IMR-90 (cell line): ENCODE results near the gene DYNLT3. TPM values are rescaled to one million over a fixed set of nuclear protein-coding genes. Genes with fewer than 3 reads are reported as not detected.

ENCODE experiments used
- ATAC-seq: fragments of 200-7000 bp; cut with Tn5 transposase; 2 replicates; pipeline ENCODE4 v1.9.1; 2020; ENCODE audit warnings: low read depth, mild to moderate bottlenecking, moderate library complexity
- BruUV-seq: library from RNA; stranded (reverse); fragments of 400-500 nt; replicated peaks from 2 replicates; lab custom pipeline; 2021; lab: Mats Ljungman, UMichigan
- CTCF ChIA-PET: fragments of 300-600 bp; formaldehyde crosslinking; extraction: SDS; loops from one replicate; lab custom pipeline; 2021; ENCODE audit warnings: antibody characterized with exemption; lab: Yijun Ruan, JAX
- POLR2A ChIA-PET: fragments of 300-600 bp; sonication (Branson Sonifier 250); formaldehyde crosslinking; loops from one replicate; lab custom pipeline; 2022; ENCODE audit warnings: antibody characterized with exemption; ENCODE audit not compliant: unreplicated experiment; lab: Charles Lee
- DNase-seq: peaks from one replicate; pipeline ENCODE4 v3.0.0; 2013
- H2AFZ ChIP-seq: replicated peaks from 2 replicates; pipeline ENCODE3; 2013; ENCODE audit warnings: low read length, mild to moderate bottlenecking; ENCODE audit not compliant: poor library complexity
- H2AK5ac ChIP-seq: 2 replicates; pipeline ENCODE4 v1.6.1; 2013; ENCODE audit warnings: low read depth, low read length, inconsistent platforms
- H2AK9ac ChIP-seq: replicated peaks from 2 replicates; pipeline ENCODE3; 2013; ENCODE audit warnings: mild to moderate bottlenecking, low read depth, low read length, moderate library complexity; ENCODE audit not compliant: poor library complexity
- H2BK120ac ChIP-seq: 2 replicates; pipeline ENCODE4 v1.6.1; 2013; ENCODE audit warnings: low read depth, low read length, inconsistent platforms
- H2BK15ac ChIP-seq: 3 replicates; pipeline ENCODE4 v1.6.1; 2013; ENCODE audit warnings: low read depth, low read length, inconsistent platforms
- H2BK20ac ChIP-seq: 2 replicates; pipeline ENCODE4 v1.6.1; 2013; ENCODE audit warnings: low read depth, mild to moderate bottlenecking, inconsistent platforms, low read length, moderate library complexity
- H2BK5ac ChIP-seq: 2 replicates; pipeline ENCODE4 v1.6.1; 2013; ENCODE audit warnings: mild to moderate bottlenecking, low read depth, low read length, inconsistent platforms; ENCODE audit not compliant: poor library complexity, severe bottlenecking
- H3K14ac ChIP-seq: replicated peaks from 2 replicates; pipeline ENCODE4 v1.6.1; 2013; ENCODE audit warnings: low read depth, low read length, inconsistent platforms
- H3K18ac ChIP-seq: 2 replicates; pipeline ENCODE4 v1.6.1; 2013; ENCODE audit warnings: low read depth, low read length, control low read depth
- H3K23ac ChIP-seq: 2 replicates; pipeline ENCODE4 v1.6.1; 2013; ENCODE audit warnings: low read depth, low read length, inconsistent platforms
- H3K27ac ChIP-seq: 2 replicates; pipeline ENCODE4 v1.5.1; 2013; ENCODE audit warnings: mild to moderate bottlenecking, control low read depth, low read length; ENCODE audit not compliant: insufficient read depth
- H3K27me3 ChIP-seq: 2 replicates; pipeline ENCODE4 v1.6.1; 2013; ENCODE audit warnings: low read length; ENCODE audit not compliant: control insufficient read depth, insufficient read depth
- H3K36me3 ChIP-seq: 2 replicates; pipeline ENCODE4 v1.6.1; 2013; ENCODE audit warnings: low read length, mixed read lengths; ENCODE audit not compliant: control insufficient read depth, insufficient read depth
- H3K4ac ChIP-seq: 2 replicates; pipeline ENCODE4 v1.6.1; 2013; ENCODE audit warnings: low read depth, low read length, inconsistent platforms
- H3K4me1 ChIP-seq: 2 replicates; pipeline ENCODE4 v1.6.1; 2013; ENCODE audit warnings: low read length, mixed read lengths; ENCODE audit not compliant: control insufficient read depth, insufficient read depth
- H3K4me2 ChIP-seq: 2 replicates; pipeline ENCODE4 v1.6.1; 2013; ENCODE audit warnings: low read depth, mild to moderate bottlenecking, control low read depth, low read length, moderate library complexity
- H3K4me3 ChIP-seq: 2 replicates; pipeline ENCODE4 v1.5.1; 2013; ENCODE audit warnings: low read depth, mild to moderate bottlenecking, control low read depth, low read length, moderate library complexity; ENCODE audit not compliant: insufficient read depth
- H3K56ac ChIP-seq: 2 replicates; pipeline ENCODE4 v1.6.1; 2013; ENCODE audit warnings: low read length, inconsistent platforms; ENCODE audit not compliant: insufficient read depth; ENCODE audit errors: extremely low read depth
- H3K79me1 ChIP-seq, 2 experiments: 2 replicates each; pipeline ENCODE4 v1.6.1; 2013; ENCODE audit warnings: low read length in 2 of 2, inconsistent platforms in 1 of 2, low read depth in 1 of 2
- H3K9ac ChIP-seq: 2 replicates; pipeline ENCODE4 v1.6.1; 2013; ENCODE audit warnings: low read depth, low read length, control low read depth
- H3K9me1 ChIP-seq: 2 replicates; pipeline ENCODE4 v1.6.1; 2013; ENCODE audit warnings: low read length, inconsistent platforms; ENCODE audit not compliant: insufficient read depth
- H3K9me3 ChIP-seq: 2 replicates; pipeline ENCODE4 v1.6.1; 2013; ENCODE audit warnings: low read length; ENCODE audit not compliant: control insufficient read depth, insufficient read depth
- H4K20me1 ChIP-seq: 2 replicates; pipeline ENCODE4 v1.6.1; 2013; ENCODE audit warnings: low read length, inconsistent platforms; ENCODE audit not compliant: insufficient read depth
- H4K5ac ChIP-seq: 2 replicates; pipeline ENCODE4 v1.6.1; 2013; ENCODE audit warnings: mild to moderate bottlenecking, low read depth, low read length, control low read depth
- H4K8ac ChIP-seq, 2 experiments: 2 replicates each; pipeline ENCODE4 v1.6.1; 2013; ENCODE audit warnings: low read depth in 2 of 2, low read length in 2 of 2, control low read depth in 1 of 2, inconsistent platforms in 1 of 2
- H4K91ac ChIP-seq: 2 replicates; pipeline ENCODE4 v1.6.1; 2013; ENCODE audit warnings: low read depth, low read length, inconsistent platforms; ENCODE audit not compliant: insufficient read depth
- BHLHE40 ChIP-seq: fragments of 150-350 bp; IDR thresholded peaks from 2 replicates; pipeline ENCODE4 v1.6.1; 2016; ENCODE audit warnings: mild to moderate bottlenecking, low read depth, low read length
- CEBPB ChIP-seq: IDR thresholded peaks from 2 replicates; pipeline ENCODE4 v1.6.1; 2012; ENCODE audit warnings: low read depth, low read length, improper control_type of control experiment
- CTCF ChIP-seq: conservative IDR thresholded peaks from 2 replicates; pipeline ENCODE4 v1.5.1; 2012; ENCODE audit warnings: mild to moderate bottlenecking, low read depth, low read length, improper control_type of control experiment
- ELK1 ChIP-seq: fragments of 150-350 bp; IDR thresholded peaks from 2 replicates; pipeline ENCODE4 v1.6.1; 2016; ENCODE audit warnings: low read depth, mild to moderate bottlenecking, low read length, moderate library complexity, borderline replicate concordance
- FOS ChIP-seq: fragments of 150-350 bp; IDR thresholded peaks from 2 replicates; pipeline ENCODE4 v1.6.1; 2016; ENCODE audit warnings: low read depth, low read length
- MAFK ChIP-seq: IDR thresholded peaks from 2 replicates; pipeline ENCODE4 v1.6.1; 2012; ENCODE audit warnings: low read depth, low read length, improper control_type of control experiment
- MAZ ChIP-seq: IDR thresholded peaks from 2 replicates; pipeline ENCODE4 v1.6.1; 2012; ENCODE audit warnings: low read depth, mild to moderate bottlenecking, low read length, improper control_type of control experiment, moderate library complexity, borderline replicate concordance
- RAD21 ChIP-seq: IDR thresholded peaks from 2 replicates; pipeline ENCODE4 v1.6.1; 2012; ENCODE audit warnings: low read length, improper control_type of control experiment
- RCOR1 ChIP-seq: IDR thresholded peaks from 2 replicates; pipeline ENCODE4 v1.6.1; 2012; ENCODE audit warnings: mild to moderate bottlenecking, low read length, improper control_type of control experiment; ENCODE audit not compliant: insufficient replicate concordance
- RFX5 ChIP-seq: IDR thresholded peaks from 2 replicates; pipeline ENCODE4 v1.8.0; 2012; ENCODE audit warnings: low read depth, mild to moderate bottlenecking, low read length, moderate library complexity
- SMC3 ChIP-seq: fragments of 150-350 bp; IDR thresholded peaks from 2 replicates; pipeline ENCODE4 v1.6.1; 2016; ENCODE audit warnings: low read depth, mild to moderate bottlenecking, antibody characterized with exemption, low read length, moderate library complexity
- WGBS, 2 experiments: methylation state at CpG; one replicate each; pipeline versions ENCODE4 v1.1.5 to v1.1.7; 2013; ENCODE audit warnings: missing lambda C conversion rate in 2 of 2; ENCODE audit not compliant: insufficient read length in 1 of 2; ENCODE audit errors: extremely low coverage in 2 of 2; 5-methylcytosine and 5-hydroxymethylcytosine counted together
- dilution Hi-C: fragments of 300-500 bp; cut with HindIII; formaldehyde crosslinking; loops from one replicate; pipeline ENCODE4 v1.14.3; 2018; ENCODE audit warnings: low sequenced_read_pairs; ENCODE audit not compliant: unreplicated experiment
- in situ Hi-C: fragments of 300-500 bp; cut with MboI; formaldehyde crosslinking; loops from 3 replicates; pipeline ENCODE4 v1.14.3; 2019; ENCODE audit warnings: low sequenced_read_pairs, inconsistent platforms, mixed read lengths
- intact Hi-C: fragments of 100-400 bp; cut with micrococcal nuclease; formaldehyde crosslinking; loops from 2 replicates; pipeline ENCODE4 v1.10.0; 2022
- polyA plus RNA-seq, 3 experiments: library from polyadenylated mRNA; depleted of rRNA; stranded (reverse); fragments of >200 nt; gene quantifications; 2 replicates each; pipeline ENCODE4 v1.2.3, GENCODE V29; 2012; ENCODE audit warnings: low replicate concordance in 1 of 3
- total RNA-seq: library from RNA; depleted of rRNA; stranded (reverse); fragments of >200 nt; gene quantifications from 2 replicates; pipeline ENCODE4 v1.2.3, GENCODE V29; 2012

Gene DYNLT3
- total and polyA plus RNA-seq, 2 of the 4 experiments (the other 2 are of a cell fraction), result 15.7 to 18.8 TPM

- Histone ChIP-seq H3K4me1 (no peaks in the 10 kb centered on the region), H3K79me1 (no peaks in the 10 kb centered on the region), H4K8ac (no peak overlapping the region), H3K23ac (no peak overlapping the region), H2AK5ac (no peak overlapping the region), H2AFZ (no peak overlapping the region), H3K9ac (no peak overlapping the region), H3K4ac (no peak overlapping the region), H2BK15ac (no peak overlapping the region), H3K9me1 (no peaks in the 10 kb centered on the region), H2BK120ac (no peak overlapping the region), H2AK9ac (no peak overlapping the region), H3K4me3 (no peak overlapping the region), H4K91ac (no peak overlapping the region), H4K5ac (no peak overlapping the region), H2BK20ac (no peak overlapping the region), H3K18ac (no peak overlapping the region), H3K14ac (no peak overlapping the region), H3K9me3 (no peaks in the 10 kb centered on the region), H3K36me3 (no peaks in the 10 kb centered on the region), H3K4me2 (no peak overlapping the region), H3K27ac (no peak overlapping the region), H3K56ac (no peak overlapping the region), H4K20me1 (no peaks in the 10 kb centered on the region), H3K27me3 (peaks cover 7% of the 10 kb centered on the region), H2BK5ac (no peak overlapping the region)
- DNase-seq (no peak), ATAC-seq (no peak)
- TF ChIP-seq ELK1, result no peak
- no peak for TF ChIP-seq MAZ
- TF ChIP-seq MAFK, result no peak
- TF ChIP-seq CEBPB, result no peak
- TF ChIP-seq BHLHE40, result no peak
- no peak for TF ChIP-seq FOS
- TF ChIP-seq RCOR1, result no peak
- no peak for TF ChIP-seq SMC3
- no peak for TF ChIP-seq RFX5
- no peak for TF ChIP-seq CTCF
- no peak for TF ChIP-seq RAD21
- BruUV-seq, result no TSS peak
- ChIA-PET POLR2A (no interaction called here), CTCF (interaction anchor here (0.7 to 1.9 kb wide), 2 partner anchors 7 to 12 kb away, joined by 3 to 4 read pairs; no protein-coding TSS in a partner anchor)
- intact Hi-C loops, result no loop called here
- dilution Hi-C loops, result no loop called here
- in situ Hi-C loops, result no loop called here
- WGBS, 2 experiments, result no CpG with 5 or more reads among the region's 3 CpGs
Observed at GRCh38 chrX:37817579-37817978, 29.8 kb downstream of the DYNLT3 start.
